Measurements from ENCODE around the gene GSE1.

The GSE1 gene

GRCh38 chr16:85574672-85575475 lies 38.2 kb upstream of the GSE1 start:
- DNase-seq = no peak

GRCh38 chr16:85575920-85576319 lies 37.2 kb upstream of the GSE1 start:
- DNase-seq = no peak

DNA sequence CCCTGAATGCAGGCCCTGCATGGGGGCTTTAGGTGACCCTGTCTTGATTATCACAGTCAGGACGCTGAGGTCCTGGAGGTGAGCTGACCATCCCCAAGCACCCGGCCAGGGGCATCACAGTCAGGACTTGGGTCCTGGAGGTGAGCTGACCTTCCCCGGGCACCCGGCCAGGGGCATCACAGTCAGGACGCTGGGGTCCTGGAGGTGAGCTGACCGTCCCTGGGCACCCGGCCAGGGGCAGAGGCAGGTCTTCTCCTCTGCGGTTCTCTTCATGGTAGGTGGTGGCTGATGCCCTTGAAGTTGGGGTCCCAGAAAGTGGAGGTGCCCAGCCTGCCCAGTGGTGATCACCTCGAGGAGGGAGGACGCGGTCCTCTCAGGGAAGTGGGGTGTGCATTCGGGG lies 36.2 kb upstream of the GSE1 start:
- no peak for DNase-seq

DNA sequence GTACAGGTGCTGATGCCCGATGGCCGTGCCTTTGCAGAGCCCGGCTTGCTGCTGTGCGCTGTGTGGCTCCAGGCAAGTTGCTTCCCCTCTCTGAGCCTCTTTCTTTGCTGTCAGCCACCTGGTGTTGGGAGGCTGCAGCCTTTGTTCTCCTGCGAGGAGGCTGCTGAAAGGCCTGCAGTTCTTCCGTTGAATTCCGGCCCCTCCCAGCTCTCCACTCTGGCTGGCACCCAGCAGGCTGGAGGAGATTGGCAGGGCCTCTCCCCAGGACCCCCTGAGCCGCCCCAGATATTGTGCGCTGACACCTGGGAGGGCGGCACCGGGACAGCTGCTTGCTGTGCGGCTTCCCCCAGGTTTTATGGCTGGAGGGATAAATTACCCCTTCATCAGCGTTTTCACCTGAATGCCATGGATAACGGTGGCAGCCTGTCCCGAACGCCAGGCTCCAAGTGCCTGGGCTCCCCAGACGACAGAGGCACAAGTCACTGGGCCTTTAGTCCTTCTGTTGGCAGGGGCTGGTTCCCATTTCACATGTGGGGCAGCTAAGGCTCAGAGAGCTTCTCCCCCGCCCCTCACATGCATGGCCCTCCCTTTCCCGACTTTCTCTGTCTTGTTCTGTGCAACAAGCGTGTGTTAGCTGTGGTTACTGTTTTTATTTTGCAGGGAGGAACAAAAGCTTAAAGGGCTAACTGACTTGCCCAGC lies 35.1 kb upstream of the GSE1 start:
- no peak for DNase-seq

DNA sequence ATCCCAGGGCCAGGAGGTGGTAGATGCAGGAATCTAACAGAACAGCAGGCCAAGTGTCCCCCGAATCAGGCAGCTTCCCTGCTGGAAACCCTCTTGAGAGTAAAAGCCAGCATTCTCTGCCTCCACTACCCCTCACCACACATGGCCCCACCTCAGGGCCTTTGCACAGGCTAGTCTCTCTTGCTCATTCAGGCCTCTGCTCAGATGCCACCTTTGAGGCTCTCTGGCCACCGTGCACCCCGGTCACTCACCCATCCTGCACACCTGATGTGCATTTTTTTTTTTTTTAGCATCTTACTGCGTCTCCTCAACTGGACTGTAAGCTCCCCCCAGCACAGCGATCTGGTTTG lies 34.5 kb upstream of the GSE1 start:
- no peak for DNase-seq

GRCh38 chr16:85579191-85579590 lies 33.9 kb upstream of the GSE1 start:
- no peak for DNase-seq

DNA sequence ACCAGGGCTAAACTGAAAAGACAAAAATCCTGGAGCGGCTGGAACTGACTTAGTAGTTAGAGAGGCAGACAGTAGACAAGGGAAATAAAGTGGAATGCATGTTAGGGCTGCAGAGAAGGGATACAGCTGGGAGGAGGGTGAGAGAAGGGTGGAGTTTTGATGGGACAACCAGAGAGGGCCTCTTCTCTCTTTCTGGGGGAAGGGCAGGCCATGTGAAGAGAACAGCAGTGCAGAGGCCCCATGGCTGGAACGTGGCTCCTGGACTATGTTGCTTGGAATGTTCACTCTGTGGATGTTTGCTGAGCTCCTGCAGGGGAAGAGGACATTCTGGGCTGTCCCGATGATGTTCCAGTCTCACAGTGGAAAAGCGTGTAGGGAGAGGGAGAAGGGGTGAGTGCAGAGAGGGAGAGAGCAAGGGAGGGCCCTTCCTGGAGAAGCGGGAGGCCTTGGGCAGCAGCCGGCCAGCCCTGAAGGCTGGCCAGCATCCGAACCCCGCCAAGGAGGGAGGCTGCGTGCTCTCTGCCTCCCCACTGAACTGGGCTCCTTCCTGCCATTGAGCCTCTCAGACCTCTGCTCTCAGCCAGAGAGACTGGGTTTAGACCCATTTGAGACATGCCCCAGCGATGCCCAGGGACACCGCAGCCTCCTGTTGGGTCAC lies 33.1 kb upstream of the GSE1 start:
- DNase-seq = no peak

DNA sequence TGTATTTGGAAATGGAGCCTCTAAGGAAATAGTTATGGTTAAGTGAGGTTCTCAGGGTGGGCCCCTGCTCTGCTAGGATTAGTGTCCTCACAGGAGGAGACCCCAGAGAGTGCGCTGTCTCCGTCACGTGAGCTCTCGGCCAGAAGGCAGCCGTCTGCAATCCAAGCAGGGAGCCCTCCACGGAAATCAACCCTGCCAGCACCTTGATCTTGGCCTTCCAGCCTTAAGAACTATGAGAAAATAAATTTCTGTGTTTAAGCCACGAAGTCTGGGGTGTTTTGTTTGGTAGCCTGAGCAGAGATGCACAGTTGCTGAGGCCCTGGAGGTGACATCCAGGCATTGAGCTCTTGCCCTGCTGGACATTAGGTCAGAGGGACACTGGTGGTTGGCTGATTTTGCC lies 32.4 kb upstream of the GSE1 start:
- DNase-seq = no peak

GRCh38 chr16:85582229-85582991 lies 30.7 kb upstream of the GSE1 start:
- no peak for DNase-seq

GRCh38 chr16:85583491-85584181 lies 29.5 kb upstream of the GSE1 start:
- DNase-seq = peak; percentile 23 to 43

DNA sequence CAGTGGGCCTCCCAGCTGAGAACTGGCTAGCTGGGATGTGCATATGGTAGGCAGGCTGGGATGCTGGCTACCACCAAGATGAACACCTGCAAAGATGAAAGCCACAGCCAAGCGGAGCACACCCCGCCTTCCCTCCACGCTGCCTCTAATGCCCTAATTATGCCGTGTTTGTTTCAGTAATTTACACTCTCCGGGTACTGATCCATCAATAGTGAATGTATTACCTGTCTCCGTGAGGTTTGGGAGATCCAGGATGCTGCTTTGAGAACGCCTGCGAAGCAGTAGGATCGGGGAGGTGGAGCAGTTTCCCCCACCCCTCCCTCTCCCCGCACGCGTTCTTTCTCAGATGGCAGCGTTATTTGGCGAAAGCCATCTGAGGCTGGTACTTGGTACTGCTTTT lies 28.9 kb upstream of the GSE1 start:
- peak in 1 of 2 experiments; percentile 43 for DNase-seq

- no peak for DNase-seq
These were observed 28.3 kb upstream of the GSE1 start for GRCh38 chr16:85584819-85585282.

DNA sequence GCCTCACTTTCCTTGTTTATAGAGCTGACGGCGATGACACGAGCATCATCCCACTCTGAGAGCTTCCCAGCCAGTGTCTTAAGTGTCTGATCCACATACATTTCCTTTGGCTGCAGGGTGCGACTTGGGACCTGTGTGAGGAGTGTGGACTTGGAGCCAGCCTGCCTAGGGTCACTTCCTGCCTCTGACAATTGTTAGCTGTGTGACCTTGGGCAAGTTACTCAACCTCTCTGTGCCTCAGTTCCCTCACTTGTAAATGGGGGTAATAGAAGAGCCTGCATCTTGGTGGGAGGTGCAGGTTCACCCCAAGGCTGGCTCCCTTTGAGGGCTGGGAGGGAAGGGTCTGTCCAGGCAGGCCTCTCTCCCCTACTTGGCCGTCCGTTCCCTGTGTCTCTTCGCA lies 27.4 kb upstream of the GSE1 start:
- DNase-seq = no peak

DNA sequence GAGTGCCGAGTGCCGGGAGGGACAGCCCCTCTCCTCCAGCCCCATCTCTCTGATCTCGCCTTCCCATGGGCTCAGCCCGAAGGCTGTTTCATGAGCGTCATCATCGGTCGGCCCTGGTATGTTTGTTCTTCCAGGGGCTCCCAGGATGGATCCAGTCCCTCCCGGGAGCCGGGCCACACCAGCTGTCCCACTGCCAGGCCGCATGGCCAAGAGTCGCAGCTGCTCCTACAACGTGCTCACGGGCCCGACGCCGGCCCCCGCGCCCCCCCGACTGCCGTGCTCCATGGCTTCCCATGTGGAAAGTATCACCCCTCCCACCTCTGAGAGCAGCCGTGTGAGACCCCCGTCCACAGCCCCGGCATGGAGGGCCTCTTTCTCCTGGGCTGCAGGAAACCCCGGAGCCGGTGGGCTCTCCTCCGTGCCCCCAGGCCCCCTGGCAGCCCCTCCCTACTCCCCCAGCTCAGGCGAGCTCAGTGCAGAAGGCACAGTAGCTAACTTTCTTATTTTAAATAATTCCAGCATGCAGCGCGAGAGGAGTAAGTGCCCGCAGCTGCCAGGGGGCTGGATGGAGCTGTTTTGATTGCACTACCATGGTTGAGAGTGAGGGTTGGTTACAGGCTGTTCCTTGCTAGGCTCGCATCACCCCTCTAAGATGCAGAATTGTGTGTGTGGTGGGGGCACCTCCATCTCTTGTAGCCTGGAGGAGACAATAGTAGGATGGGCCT lies 26.6 kb upstream of the GSE1 start:
- peak; percentile 54 to 80 for DNase-seq

- no peak for DNase-seq
These were observed 25.2 kb upstream of the GSE1 start for GRCh38 chr16:85587762-85588556.

DNA sequence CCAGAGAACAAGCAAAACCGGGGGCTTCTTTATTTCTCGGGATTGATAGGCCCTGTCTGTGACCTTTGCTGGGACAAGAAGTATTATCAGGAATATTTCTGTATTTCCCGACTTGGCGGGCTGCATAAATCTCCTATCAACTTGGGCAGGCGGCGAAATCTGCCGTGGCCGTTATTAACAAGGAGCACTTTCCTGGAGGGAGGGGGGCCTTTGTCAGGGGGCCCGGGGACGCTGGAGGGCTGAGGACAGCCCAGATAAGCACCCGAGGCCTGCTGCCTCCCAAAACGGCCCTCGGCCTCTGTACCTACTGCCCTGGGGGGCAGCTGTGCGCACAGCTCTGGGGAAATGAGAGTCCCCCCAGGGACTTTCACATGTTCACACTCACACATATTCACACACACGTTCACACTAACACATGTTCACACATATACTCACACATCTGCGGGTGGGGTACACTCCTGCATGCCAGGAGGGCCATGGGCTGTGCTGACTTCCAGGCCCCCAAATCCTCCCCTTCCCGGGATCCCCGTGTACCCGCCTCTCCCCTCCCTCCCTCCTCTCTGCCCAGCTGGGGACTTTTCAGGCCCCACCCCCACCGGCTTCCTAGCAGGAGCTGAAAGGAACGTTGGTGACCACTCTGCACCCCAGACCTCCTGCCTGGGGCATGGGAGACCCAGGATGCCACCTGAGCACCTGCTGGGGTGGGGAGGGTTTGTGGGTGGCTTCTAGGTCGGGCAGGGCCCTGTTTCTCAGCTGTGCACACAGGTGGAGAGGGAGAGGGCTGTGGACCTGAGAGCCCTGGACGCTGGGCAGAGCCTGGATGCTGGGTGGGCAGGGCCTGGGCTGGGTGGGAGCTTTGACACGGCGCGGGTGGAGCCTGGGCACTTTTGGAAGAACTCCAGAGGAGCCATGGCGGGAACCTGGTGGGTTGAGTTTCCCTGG lies 24.3 kb upstream of the GSE1 start:
- DNase-seq = no peak

DNA sequence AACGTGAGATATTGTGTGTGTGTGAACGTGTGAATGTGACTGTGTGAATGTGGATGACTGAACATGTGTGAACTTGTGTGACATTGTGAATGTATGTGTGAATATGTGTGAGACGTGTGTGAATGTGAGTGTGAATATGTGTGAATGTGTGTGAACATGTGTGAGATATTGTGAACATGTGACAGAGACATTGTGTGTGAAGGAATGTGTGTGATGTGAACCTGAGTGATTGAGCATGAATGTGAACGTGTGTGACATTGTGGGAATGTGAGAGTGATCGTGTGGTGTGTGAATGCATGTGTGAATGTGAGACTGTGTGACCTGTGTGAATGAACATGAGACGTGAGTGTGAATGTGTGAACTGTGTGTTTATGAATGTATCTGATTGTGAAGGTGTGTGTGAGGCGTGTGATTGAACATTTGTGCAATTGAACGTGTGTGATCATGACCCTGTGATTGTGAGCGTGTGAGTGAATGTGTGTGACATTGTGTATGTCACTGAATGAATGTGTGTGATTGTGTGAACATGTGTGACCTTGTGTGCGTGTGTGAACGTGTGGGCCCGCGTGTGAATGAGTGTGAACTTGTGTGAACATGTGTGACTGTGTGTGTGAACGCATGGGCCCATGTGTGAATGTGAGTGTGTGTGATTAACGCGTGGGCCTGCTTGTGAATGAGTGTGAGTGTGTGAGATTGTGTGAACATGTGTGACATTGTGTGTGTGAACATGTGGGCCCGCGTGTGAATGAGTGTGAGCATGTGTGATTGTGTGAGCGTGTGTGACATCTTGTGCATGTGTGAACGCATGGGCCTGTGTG lies 23.2 kb upstream of the GSE1 start:
- no peak for DNase-seq

DNA sequence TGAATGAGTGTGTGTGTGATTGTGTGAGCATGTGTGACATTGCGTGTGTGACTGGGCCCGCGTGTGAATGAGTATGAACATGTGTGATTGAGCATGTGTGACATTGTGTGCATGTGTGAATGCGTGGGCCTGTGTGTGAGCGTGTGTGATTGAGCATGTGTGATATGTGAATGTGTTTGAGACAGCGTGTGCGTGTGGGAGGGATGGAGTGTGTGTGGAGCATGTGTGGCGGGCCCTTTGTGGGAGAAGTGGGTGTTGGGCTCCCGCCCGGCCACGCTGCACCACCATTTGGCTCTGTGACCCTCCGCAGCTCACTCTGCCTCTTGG lies 22.7 kb upstream of the GSE1 start:
- no peak for DNase-seq

GRCh38 chr16:85591381-85591780 lies 21.7 kb upstream of the GSE1 start:
- DNase-seq = no peak

All from NCI-H446 (cell line).